Endodermal cell (in vitro differentiated cells): ENCODE results near the gene TIGD6. TPM values are rescaled to one million over a fixed set of nuclear protein-coding genes. Genes with fewer than 3 reads are reported as not detected.

Experiments
- DNase-seq: peaks from one replicate; pipeline ENCODE4 v3.0.0-alpha.2; 2017
- H3K27ac ChIP-seq: 2 replicates; pipeline ENCODE4 v1.5.1; 2013; ENCODE audit warnings: mild to moderate bottlenecking, low read depth, low read length, moderate library complexity
- H3K27me3 ChIP-seq: 2 replicates; pipeline ENCODE4 v1.6.1; 2013; ENCODE audit warnings: mild to moderate bottlenecking, low read length, moderate library complexity; ENCODE audit not compliant: insufficient read depth, control insufficient read depth, poor library complexity, severe bottlenecking
- H3K36me3 ChIP-seq: 2 replicates; pipeline ENCODE4 v1.7.0; 2013; ENCODE audit warnings: mild to moderate bottlenecking, low read length, moderate library complexity; ENCODE audit not compliant: control insufficient read depth, insufficient read depth
- H3K4me1 ChIP-seq: one replicate; pipeline ENCODE4 v1.7.0; 2013; ENCODE audit warnings: low read length; ENCODE audit not compliant: control insufficient read depth, insufficient read depth
- H3K4me3 ChIP-seq: 2 replicates; pipeline ENCODE4 v1.5.1; 2013; ENCODE audit warnings: mild to moderate bottlenecking, low read length, moderate library complexity
- H3K9ac ChIP-seq: 2 replicates; pipeline ENCODE4 v1.6.1; 2013; ENCODE audit warnings: mild to moderate bottlenecking, low read length, moderate library complexity; ENCODE audit not compliant: poor library complexity, severe bottlenecking; ENCODE audit errors: extremely low read depth
- H3K9me3 ChIP-seq: 2 replicates; pipeline ENCODE4 v1.6.1; 2013; ENCODE audit warnings: mild to moderate bottlenecking, low read length, moderate library complexity; ENCODE audit not compliant: control insufficient read depth
- H3K27ac Mint-ChIP-seq: 2 replicates; pipeline ENCODE4 v1.8.0; 2020; ENCODE audit warnings: mixed read lengths
- H3K27me3 Mint-ChIP-seq: 2 replicates; pipeline ENCODE4 v1.8.0; 2021; ENCODE audit warnings: mild to moderate bottlenecking, mixed read lengths; ENCODE audit not compliant: insufficient read depth
- H3K36me3 Mint-ChIP-seq: 2 replicates; pipeline ENCODE4 v1.8.0; 2020; ENCODE audit warnings: low read depth, mixed read lengths
- H3K4me1 Mint-ChIP-seq: 2 replicates; pipeline ENCODE4 v1.8.0; 2020; ENCODE audit warnings: mixed read lengths
- H3K4me3 Mint-ChIP-seq: 2 replicates; pipeline ENCODE4 v1.8.0; 2020; ENCODE audit warnings: mild to moderate bottlenecking, moderate library complexity, mixed read lengths
- H3K9me3 Mint-ChIP-seq: 2 replicates; pipeline ENCODE4 v1.8.0; 2020; ENCODE audit warnings: mild to moderate bottlenecking, mixed read lengths
- WGBS, 2 experiments: methylation state at CpG; one replicate each; pipeline versions ENCODE4 v1.1.5 to v1.1.7; 2013; ENCODE audit warnings: missing lambda C conversion rate in 2 of 2, mixed read lengths in 1 of 2; ENCODE audit not compliant: insufficient coverage in 1 of 2, insufficient read length in 1 of 2; 5-methylcytosine and 5-hydroxymethylcytosine counted together
- total RNA-seq, 2 donors: library from RNA; stranded (reverse); fragmentation: NEBNext Ultra II Directional in 1 of 2; extraction: Animal tissue kit (Norgen Biotek cat#: 25700) in 1 of 2; gene quantifications; 2 replicates in 1 of 2; 3 replicates in 1 of 2; pipeline ENCODE4 v1.2.1, GENCODE V29; 2021
- TF ChIP-seq, protein P1 (sequence below): fragments of 200-600 bp; sonication (generic); conservative IDR thresholded peaks from 2 replicates; pipeline ENCODE4 v1.5.0; 2021; ENCODE audit warnings: antibody characterized with exemption, mild to moderate bottlenecking

Gene TIGD6
- total RNA-seq, 2 donors from 2014 or later = 3.4 to 3.8 TPM

- Histone ChIP-seq H3K36me3 (peaks cover 93% of the 10 kb centered on the region), H3K9me3 (no peaks in the 10 kb centered on the region), H3K27me3 (no peaks in the 10 kb centered on the region), H3K4me3 (no peak overlapping the region), H3K27ac (no peak overlapping the region), H3K4me1 (no peaks in the 10 kb centered on the region), H3K9ac (no peak overlapping the region)
- peak overlapping the region; percentile 91 for H3K27ac Mint-ChIP-seq
- no peaks in the 10 kb centered on the region for H3K27me3 Mint-ChIP-seq
- 95% methylated on average over 2 of the region's 2 CpGs; no CpG with 5 or more reads in 1 of the 2 experiments for WGBS, 2 experiments
- peak; percentile 59 for DNase-seq
- peaks cover 16% of the 10 kb centered on the region for H3K4me1 Mint-ChIP-seq
- TF ChIP-seq, protein P1, sequence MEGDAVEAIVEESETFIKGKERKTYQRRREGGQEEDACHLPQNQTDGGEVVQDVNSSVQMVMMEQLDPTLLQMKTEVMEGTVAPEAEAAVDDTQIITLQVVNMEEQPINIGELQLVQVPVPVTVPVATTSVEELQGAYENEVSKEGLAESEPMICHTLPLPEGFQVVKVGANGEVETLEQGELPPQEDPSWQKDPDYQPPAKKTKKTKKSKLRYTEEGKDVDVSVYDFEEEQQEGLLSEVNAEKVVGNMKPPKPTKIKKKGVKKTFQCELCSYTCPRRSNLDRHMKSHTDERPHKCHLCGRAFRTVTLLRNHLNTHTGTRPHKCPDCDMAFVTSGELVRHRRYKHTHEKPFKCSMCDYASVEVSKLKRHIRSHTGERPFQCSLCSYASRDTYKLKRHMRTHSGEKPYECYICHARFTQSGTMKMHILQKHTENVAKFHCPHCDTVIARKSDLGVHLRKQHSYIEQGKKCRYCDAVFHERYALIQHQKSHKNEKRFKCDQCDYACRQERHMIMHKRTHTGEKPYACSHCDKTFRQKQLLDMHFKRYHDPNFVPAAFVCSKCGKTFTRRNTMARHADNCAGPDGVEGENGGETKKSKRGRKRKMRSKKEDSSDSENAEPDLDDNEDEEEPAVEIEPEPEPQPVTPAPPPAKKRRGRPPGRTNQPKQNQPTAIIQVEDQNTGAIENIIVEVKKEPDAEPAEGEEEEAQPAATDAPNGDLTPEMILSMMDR = no peak
- no peaks in the 10 kb centered on the region for H3K9me3 Mint-ChIP-seq
- H3K36me3 Mint-ChIP-seq = peaks cover 78% of the 10 kb centered on the region
- H3K4me3 Mint-ChIP-seq = no peak overlapping the region
Measured at GRCh38 chr5:150022681-150023080, 22.2 kb upstream of the TIGD6 start.

DNA sequence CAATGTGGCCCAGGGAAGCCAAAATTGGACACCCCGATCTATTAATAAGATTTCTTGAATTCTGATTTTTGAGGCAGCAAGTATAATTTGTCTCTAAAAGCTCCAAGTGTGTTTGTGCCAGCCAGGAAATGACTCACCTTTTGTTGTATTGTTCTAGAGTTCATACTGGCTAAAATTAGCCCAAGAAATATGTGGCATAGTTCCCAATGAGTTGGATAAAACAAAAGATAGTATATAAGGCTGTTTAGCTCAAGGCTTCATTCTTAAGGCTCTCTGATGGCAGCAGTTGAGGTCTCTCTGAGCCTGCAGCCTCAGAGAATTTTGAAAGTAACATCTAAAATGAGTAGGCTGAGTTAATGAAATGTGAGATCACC is 21.7 kb upstream of the TIGD6 start:
- peaks cover 77% of the 10 kb centered on the region for H3K36me3 Mint-ChIP-seq
- no peaks in the 10 kb centered on the region for H3K9me3 Mint-ChIP-seq
- H3K27me3 Mint-ChIP-seq = no peaks in the 10 kb centered on the region
- peaks cover 16% of the 10 kb centered on the region for H3K4me1 Mint-ChIP-seq
- TF ChIP-seq, protein P1 = no peak
- Histone ChIP-seq H3K4me3 (no peak overlapping the region), H3K36me3 (peaks cover 94% of the 10 kb centered on the region), H3K9me3 (no peaks in the 10 kb centered on the region), H3K9ac (no peak overlapping the region), H3K4me1 (no peaks in the 10 kb centered on the region), H3K27me3 (no peaks in the 10 kb centered on the region), H3K27ac (no peak overlapping the region)
- DNase-seq = no peak
- 88 to 96% methylated on average over 1 of the region's 1 CpG for WGBS, 2 experiments
- H3K27ac Mint-ChIP-seq = peak overlapping the region; percentile 91
- H3K4me3 Mint-ChIP-seq = no peak overlapping the region

GRCh38 chr5:150021491-150022157 is 21.2 kb upstream of the TIGD6 start:
- TF ChIP-seq, protein P1 = no peak
- no peak overlapping the region for H3K4me3 Mint-ChIP-seq
- Histone ChIP-seq H3K27me3 (no peaks in the 10 kb centered on the region), H3K4me1 (no peaks in the 10 kb centered on the region), H3K4me3 (no peak overlapping the region), H3K27ac (peak overlapping the region; percentile 8), H3K36me3 (peaks cover 94% of the 10 kb centered on the region), H3K9ac (no peak overlapping the region), H3K9me3 (no peaks in the 10 kb centered on the region)
- peaks cover 77% of the 10 kb centered on the region for H3K36me3 Mint-ChIP-seq
- peak overlapping the region; percentile 91 for H3K27ac Mint-ChIP-seq
- peaks cover 16% of the 10 kb centered on the region for H3K4me1 Mint-ChIP-seq
- H3K9me3 Mint-ChIP-seq = peaks cover 2% of the 10 kb centered on the region
- WGBS, 2 experiments = 42 to 71% methylated on average over 3 to 13 of the region's 13 CpGs
- H3K27me3 Mint-ChIP-seq = no peaks in the 10 kb centered on the region
- peak; percentile 89 for DNase-seq
